NCI-H187 (cell line): ENCODE results near the gene TDRD10.

ENCODE experiments used
- DNase-seq, 2 experiments: peaks; one replicate each; lab custom pipeline; 2025; lab: John Stamatoyannopoulos, UW

Gene TDRD10

GRCh38 chr1:154553056-154554030, 51.3 kb downstream of the TDRD10 start:
- no peak for DNase-seq

GRCh38 chr1:154556422-154556821, 54.4 kb downstream of the TDRD10 start:
- DNase-seq = no peak

DNA sequence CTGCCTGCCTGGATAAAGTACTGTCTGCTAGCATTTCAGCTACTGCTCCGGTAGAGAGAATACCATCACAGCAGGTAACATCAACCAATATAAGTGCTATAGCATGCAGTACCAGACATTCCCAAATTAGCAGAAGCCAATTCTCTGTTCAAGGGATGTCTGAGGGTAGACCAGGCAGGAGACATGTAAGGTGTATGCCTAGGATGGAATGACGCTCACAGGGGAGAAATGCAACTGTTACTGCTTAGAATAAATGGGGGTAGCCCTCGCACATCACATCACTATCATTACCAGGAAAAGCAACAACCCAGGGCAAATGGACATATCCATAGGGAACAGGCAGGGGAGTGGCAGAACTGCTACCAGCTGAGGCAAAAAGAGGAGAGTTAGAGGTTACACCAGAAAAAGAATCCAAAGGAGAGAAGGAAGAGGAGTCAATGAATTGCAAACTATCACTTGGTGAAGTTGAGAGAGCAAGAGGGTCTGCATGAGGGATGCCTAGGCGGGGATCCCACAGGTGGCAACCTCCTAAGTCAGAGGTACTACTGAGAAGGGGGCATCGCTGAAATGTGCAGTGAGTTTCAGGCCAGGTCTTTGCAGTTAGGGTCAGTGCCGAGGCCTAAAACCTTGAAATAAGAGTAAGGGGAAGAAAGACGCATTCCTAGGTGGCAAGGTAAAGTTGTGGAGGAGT, 55.4 kb downstream of the TDRD10 start:
- no peak for DNase-seq

DNA sequence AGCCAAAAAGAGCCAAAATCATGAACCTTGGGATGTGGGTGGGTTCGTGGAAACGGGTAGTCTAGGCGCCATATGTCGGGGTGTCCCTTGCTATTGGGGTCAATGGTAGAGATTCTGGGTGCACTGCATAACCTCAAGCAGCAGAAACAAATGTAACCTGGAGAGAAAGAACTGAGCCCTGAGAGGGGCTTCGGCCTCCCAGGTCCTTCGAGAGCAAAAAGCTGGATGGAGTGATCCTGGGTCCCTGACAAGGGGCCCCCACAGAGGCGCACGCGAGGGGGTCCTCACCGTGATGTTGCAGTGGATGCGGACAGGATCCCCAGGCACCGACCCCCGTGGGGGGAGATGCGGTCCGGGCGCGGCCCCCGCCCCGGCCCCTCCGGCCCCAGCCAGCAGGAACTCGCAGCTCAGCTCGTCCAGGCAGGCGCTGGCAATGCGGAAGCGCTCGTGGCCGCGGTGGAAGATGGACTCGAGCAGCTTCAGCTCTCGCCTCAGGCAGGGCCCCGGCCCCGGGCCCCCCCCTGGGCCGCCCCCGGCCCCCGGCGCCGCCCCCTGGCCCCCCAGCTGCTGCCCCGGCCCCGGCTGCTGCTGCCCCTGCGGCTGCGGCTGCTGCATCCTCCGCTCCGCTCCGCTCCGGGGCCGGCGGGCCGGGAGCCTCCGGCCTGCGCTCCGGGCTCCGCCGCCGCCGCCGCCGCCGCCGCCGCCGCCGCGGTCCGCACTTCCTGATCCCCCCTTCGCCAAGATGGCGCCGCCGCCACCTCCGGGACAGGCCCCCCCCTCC, 56.1 kb downstream of the TDRD10 start, which contains the start of gene UBE2Q1:
TSS of gene UBE2Q1 (minus strand) at position 724 of the 781 bp plus-strand sequence. CDS start at position 615, 109 bp downstream.
- no peak for DNase-seq

DNA sequence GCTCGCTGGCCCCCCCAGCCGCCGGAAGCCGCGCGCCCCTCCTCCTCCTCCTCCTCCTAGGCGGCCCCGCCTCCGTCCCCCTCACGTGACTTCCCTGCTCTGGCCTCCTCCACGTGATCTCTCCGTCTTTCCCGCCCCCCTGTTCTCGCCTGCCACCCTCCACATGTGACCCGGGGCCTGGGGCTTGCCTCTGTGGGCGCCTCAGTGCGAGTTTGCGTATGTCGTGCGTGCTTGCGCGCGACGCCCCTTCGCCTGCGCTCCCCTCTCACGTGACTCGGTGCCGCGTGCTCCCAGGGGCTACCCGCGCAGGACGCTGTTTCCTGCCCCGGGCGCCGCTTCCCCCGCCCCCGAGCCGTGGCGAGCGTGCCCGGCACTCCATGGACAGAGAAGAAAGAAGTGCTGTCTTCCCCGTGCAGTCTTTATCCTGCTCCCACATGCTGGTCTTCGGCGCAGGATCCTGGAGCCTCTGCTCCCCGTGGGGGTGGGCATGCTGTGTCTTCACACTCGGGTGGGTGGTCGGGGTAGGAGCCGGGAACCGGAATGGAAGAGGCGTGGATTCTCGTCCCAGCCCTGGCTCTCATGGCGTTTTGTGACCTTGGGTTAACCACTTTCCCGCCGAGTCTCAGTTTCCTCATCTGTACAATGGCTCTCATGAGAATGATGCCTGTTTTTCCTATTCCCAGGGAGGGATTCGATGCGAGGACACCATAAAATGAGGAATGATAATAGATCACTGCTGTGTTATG, 56.9 kb downstream of the TDRD10 start:
- DNase-seq = peak; percentile 99 to 100

DNA sequence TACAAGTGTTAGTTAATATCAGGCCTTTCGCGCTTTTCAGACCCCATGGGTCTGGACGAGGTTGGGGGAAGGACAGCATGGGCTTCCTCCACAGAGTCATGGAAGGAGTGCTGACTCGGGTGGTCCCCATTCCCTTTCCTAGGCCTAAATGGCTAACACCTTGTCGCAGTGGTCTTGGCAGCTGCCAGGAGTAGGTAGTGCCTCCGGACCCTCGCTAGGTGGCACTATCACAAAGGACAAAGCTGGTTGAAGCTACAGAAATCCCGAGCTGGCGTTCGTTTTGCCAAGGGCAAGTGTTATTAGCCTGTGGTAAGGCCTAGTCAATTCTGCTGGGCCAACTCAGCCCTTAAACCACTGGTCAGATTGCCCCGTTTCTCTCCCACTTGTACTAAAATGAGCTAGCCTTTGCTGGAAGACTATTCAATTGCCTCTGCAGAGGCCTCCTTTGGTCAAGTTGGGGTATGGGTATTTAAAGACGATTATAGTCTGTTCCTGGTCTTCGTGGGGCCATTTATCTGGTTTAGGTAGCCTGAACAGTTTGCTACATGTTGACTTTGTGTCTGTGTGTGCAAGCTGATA, 57.5 kb downstream of the TDRD10 start:
- DNase-seq = peak; percentile 94 to 96

GRCh38 chr1:154565876-154566275, 63.9 kb downstream of the TDRD10 start:
- DNase-seq = no peak

- peak; percentile 74 to 81 for DNase-seq
These were observed 65.6 kb downstream of the TDRD10 start, which contains the start of gene CHRNB2 for GRCh38 chr1:154567386-154568156. Gene CHRNB2, plus strand, starts transcription at chr1:154567778. Its CDS starts 267 bp downstream, at chr1:154568045.

DNA sequence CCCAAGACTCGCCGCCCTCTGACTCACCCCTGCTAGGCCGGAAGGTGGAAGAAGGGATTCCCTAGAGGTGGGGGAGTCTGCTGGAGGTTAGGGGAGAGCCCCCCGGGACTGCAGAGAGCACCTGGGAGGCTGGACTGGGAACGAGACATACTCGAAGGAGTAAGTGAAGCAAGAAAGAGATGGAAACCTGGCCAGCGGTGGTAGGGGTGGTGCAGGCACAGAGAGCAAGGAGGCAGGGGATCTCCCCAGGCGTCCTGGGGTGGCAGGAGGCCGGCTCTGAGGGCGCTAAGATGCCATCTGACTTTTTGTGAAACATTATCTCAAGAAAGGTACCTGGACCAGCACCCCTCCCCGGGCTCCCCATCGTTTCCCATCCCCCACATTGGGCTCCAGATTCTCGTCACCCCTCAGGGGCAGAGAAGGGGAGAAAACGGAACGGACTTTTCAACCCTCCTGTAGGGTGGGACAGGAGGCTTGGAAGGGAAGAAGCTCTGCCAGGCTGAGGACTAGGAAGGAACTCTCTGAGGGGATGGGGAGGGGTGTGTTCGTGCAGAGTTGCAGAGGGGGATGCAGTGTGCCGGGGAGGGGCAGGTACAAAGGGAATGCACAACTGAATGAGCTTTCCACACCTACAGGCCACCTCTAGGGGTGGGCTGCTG, 66.3 kb downstream of the TDRD10 start:
- DNase-seq = no peak

DNA sequence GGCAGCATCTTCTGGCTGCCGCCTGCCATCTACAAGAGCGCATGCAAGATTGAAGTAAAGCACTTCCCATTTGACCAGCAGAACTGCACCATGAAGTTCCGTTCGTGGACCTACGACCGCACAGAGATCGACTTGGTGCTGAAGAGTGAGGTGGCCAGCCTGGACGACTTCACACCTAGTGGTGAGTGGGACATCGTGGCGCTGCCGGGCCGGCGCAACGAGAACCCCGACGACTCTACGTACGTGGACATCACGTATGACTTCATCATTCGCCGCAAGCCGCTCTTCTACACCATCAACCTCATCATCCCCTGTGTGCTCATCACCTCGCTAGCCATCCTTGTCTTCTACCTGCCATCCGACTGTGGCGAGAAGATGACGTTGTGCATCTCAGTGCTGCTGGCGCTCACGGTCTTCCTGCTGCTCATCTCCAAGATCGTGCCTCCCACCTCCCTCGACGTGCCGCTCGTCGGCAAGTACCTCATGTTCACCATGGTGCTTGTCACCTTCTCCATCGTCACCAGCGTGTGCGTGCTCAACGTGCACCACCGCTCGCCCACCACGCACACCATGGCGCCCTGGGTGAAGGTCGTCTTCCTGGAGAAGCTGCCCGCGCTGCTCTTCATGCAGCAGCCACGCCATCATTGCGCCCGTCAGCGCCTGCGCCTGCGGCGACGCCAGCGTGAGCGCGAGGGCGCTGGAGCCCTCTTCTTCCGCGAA, 69.4 kb downstream of the TDRD10 start:
- no peak for DNase-seq

DNA sequence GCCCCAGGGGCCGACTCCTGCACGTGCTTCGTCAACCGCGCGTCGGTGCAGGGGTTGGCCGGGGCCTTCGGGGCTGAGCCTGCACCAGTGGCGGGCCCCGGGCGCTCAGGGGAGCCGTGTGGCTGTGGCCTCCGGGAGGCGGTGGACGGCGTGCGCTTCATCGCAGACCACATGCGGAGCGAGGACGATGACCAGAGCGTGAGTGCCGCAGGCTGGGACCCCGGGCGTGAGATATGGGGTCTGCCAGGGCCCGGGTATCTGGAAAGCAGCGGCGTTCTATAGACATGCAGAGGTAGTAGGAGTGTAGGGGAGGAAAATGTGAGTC, 69.9 kb downstream of the TDRD10 start:
- no peak for DNase-seq

DNA sequence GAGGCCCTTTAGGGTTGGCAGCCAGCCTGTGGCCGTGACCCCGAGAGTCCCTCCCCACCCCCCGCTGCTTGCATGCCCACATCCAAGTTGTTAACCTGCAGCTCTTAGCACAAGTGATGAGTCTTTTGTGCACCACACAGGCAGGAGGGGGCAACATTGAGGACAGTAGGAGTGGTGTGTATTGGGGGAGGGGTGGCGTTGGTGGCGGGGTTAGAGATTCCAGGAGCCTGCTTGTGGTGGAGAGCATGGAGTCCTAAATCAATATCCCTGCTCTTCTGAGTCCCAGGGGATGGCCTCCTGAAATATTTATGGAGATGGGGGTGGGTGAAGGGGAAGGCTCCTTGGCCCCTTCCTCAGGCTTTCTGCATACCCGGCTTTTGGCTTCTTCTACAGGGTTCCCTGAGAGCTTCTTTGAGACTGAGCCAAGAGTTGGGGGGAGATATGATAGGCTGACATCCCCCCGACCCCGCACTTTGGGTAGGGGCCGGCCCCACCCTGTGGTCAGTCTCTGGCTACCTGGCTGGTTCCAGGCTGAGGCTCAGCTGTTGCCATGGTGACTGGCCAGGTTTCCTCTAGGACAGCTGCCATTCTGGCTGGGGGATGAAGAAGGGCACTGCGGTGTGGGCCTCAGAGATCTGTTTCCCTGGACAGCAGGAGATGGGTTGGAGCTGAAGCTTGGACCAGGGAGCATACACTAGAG, 70.6 kb downstream of the TDRD10 start:
- DNase-seq = peak in 1 of 2 experiments; percentile 26

DNA sequence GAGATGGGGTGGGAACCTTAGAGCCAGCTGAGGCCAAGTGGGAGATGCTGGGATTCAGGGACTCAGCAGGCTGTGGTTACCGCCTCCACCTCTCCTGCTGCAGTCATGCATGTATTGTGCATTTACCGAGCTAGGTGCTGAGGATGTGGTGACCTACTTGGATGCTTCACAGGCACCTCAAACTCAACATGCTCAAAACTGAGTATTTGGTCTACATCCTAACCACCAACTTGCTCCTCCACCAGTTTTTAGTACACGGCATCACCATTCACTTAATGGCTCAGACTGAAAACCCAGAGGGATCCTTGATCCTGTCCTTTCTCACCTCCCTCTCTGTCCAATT, 71.1 kb downstream of the TDRD10 start:
- DNase-seq = peak in 1 of 2 experiments; percentile 50

DNA sequence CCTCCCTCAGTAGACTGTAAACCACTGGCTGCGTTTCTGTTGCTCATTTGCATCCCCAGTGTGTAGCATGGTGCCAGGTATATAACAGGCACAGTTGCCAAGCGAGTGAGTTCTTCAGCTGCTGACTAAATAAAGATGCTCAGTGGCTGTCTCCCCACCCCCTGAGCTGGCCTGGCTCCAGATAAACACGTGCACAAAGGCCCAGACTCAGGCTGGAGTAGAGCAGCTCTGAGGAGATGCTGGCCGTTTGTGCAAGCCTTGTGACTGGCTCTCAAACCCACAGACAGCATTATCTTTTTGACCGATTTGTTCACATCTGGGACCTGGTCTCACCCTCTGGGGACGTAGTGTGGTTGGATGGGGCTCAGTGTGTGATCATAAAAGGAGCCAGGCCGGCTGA, 72.7 kb downstream of the TDRD10 start:
- DNase-seq = peak; percentile 39 to 57

DNA sequence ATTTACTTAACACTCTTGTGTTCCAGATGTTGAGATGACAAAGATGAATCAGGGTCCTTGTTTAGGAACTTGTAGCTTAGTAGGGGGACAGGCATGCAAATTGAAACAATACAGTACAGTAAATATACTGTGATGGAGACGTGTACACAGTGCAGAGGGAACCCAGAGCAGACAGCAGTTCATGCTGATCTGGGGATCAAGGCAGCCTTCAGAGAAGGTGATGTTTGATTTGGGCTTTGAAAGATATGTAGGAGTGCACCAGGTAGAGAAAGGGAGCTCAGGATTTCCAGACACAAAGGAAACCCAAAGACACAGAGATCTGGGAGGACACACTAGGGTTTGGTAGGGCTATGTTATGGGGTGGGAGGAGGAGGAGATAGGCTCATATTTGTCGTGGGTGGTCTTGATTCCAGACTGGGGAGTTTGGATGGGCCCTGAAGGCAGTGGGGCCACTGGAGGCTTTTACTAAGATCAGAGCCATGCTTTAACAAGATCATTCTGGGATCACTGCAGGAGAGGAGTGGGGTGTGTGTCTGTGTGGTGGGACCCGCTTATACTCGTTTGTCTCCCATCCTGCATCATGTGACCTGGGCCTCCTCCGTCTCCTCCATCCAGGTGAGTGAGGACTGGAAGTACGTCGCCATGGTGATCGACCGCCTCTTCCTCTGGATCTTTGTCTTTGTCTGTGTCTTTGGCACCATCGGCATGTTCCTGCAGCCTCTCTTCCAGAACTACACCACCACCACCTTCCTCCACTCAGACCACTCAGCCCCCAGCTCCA, 73.3 kb downstream of the TDRD10 start:
- DNase-seq = no peak

DNA sequence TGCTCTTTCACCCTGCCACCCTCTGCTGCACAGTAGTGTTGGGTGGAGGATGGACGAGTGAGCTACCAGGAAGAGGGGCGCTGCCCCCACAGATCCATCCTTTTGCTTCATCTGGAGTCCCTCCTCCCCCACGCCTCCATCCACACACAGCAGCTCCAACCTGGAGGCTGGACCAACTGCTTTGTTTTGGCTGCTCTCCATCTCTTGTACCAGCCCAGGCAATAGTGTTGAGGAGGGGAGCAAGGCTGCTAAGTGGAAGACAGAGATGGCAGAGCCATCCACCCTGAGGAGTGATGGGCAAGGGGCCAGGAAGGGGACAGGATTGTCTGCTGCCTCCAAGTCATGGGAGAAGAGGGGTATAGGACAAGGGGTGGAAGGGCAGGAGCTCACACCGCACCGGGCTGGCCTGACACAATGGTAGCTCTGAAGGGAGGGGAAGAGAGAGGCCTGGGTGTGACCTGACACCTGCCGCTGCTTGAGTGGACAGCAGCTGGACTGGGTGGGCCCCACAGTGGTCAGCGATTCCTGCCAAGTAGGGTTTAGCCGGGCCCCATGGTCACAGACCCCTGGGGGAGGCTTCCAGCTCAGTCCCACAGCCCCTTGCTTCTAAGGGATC, 74.0 kb downstream of the TDRD10 start:
- DNase-seq = no peak

GRCh38 chr1:154577346-154578057, 75.5 kb downstream of the TDRD10 start:
- DNase-seq = no peak
